ENCODE results near the gene SKA2. TPM values are rescaled to one million over a fixed set of nuclear protein-coding genes. Genes with fewer than 3 reads are reported as not detected.

The SKA2 gene
- total RNA-seq, 1 experiment from 2014 or later = 65.6 TPM

DNA sequence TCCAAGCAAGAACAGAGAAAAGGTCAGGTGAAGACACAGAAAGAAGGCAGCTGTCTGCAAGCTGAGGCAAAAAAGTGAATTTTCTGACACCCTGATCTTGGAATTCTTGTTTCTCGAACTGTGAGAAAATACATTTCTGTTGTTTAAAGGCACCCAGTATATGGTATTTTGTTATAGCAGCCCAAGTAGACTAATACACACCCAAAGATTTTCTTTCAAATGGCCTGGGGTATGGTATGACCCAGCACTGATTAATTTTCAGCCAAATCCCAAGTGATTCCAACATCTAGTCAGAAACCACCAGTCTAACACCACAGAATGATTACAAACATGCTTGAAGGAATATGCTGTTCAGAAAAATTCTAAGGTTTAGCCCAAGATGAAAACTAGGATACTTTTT, 85.1 kb downstream of the SKA2 start:
- Histone ChIP-seq H3F3A (ENCODE audit: insufficient read depth, low read depth) (peaks cover 12% of the 10 kb centered on the region), H3K4me3 (no peak overlapping the region), H2AFZ (no peak overlapping the region), H3K9me3 (ENCODE audit: insufficient read depth, low read depth) (no peaks in the 10 kb centered on the region), H3K27ac (no peak overlapping the region), H3K79me2 (ENCODE audit: low read depth) (no peaks in the 10 kb centered on the region), H3K27me3 (ENCODE audit: insufficient read depth, low read depth) (no peaks in the 10 kb centered on the region), H3K4me1 (replicated peaks; ENCODE audit: insufficient read depth) (peaks cover 10% of the 10 kb centered on the region), H3K4me2 (no peak overlapping the region), H3K9me2 (ENCODE audit: insufficient read depth) (no peaks in the 10 kb centered on the region), H3K36me3 (ENCODE audit: low read depth) (peaks cover 29% of the 10 kb centered on the region), H4K20me1 (ENCODE audit: insufficient read depth) (no peaks in the 10 kb centered on the region)
- BruUV-seq (replicated peaks) = no TSS peak
- intact Hi-C loops (cut with micrococcal nuclease; ENCODE audit: unreplicated experiment) = no loop called here
- TF ChIP-seq CTCF (conservative IDR thresholded peaks at IDR 0.05) = no peak
- no peak for TF ChIP-seq EZH2 (IDR thresholded peaks at IDR 0.05; ENCODE audit: low read depth)
- ChIA-PET POLR2A (ENCODE audit: unreplicated experiment) (interaction anchor here (0.6 kb wide), 1 partner anchor 25 kb away, joined by 6 read pairs; no protein-coding TSS in a partner anchor), CTCF (no interaction called here)
- no peak for DNase-seq

- Histone ChIP-seq H3K9me2 (ENCODE audit: insufficient read depth) (no peaks in the 10 kb centered on the region), H3F3A (ENCODE audit: insufficient read depth, low read depth) (no peaks in the 10 kb centered on the region), H3K36me3 (ENCODE audit: low read depth) (peaks cover 26% of the 10 kb centered on the region), H2AFZ (no peak overlapping the region), H3K4me1 (replicated peaks; ENCODE audit: insufficient read depth) (no peaks in the 10 kb centered on the region), H3K79me2 (ENCODE audit: low read depth) (no peaks in the 10 kb centered on the region), H3K4me3 (no peak overlapping the region), H3K27me3 (ENCODE audit: insufficient read depth, low read depth) (no peaks in the 10 kb centered on the region), H3K4me2 (no peak overlapping the region), H3K27ac (no peak overlapping the region), H4K20me1 (ENCODE audit: insufficient read depth) (no peaks in the 10 kb centered on the region), H3K9me3 (ENCODE audit: insufficient read depth, low read depth) (no peaks in the 10 kb centered on the region)
- TF ChIP-seq EZH2 (IDR thresholded peaks at IDR 0.05; ENCODE audit: low read depth) (no peak), CTCF (conservative IDR thresholded peaks at IDR 0.05) (no peak)
- no TSS peak for BruUV-seq (replicated peaks)
- ChIA-PET POLR2A (ENCODE audit: unreplicated experiment) (no interaction called here), CTCF (no interaction called here)
- no peak for DNase-seq
- intact Hi-C loops (cut with micrococcal nuclease; ENCODE audit: unreplicated experiment) = no loop called here
Observed at GRCh38 chr17:59067756-59068155, 87.2 kb downstream of the SKA2 start.

DNA sequence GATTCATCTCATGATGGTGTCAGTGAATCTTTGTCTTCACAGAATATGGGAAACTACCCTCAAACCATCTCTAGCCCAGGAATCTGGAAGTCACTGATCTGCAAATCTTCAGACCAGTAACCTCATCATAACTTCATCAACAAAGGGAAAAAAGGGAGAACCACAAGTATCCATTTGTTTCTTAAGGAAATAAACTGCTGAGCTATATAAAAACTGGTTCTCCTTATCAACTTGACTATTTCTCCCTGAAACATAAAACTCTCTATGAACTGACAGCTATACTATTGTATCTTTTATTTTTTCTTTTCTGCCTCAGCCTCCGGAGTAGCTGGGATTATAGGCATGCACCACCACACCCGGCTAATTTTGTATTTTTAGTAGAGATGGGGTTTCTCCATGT, 87.6 kb downstream of the SKA2 start:
- H2AFZ ChIP-seq = no peak overlapping the region
- H3K27ac ChIP-seq = no peak overlapping the region
- ChIA-PET POLR2A (ENCODE audit: unreplicated experiment) (no interaction called here), CTCF (no interaction called here)
- H3K4me2 ChIP-seq = no peak overlapping the region
- H3K36me3 ChIP-seq (ENCODE audit: low read depth) = peaks cover 30% of the 10 kb centered on the region
- H3K27me3 ChIP-seq (ENCODE audit: insufficient read depth, low read depth) = no peaks in the 10 kb centered on the region
- H3F3A ChIP-seq (ENCODE audit: insufficient read depth, low read depth) = no peaks in the 10 kb centered on the region
- no peaks in the 10 kb centered on the region for H4K20me1 ChIP-seq (ENCODE audit: insufficient read depth)
- no peaks in the 10 kb centered on the region for H3K9me3 ChIP-seq (ENCODE audit: insufficient read depth, low read depth)
- H3K9me2 ChIP-seq (ENCODE audit: insufficient read depth) = no peaks in the 10 kb centered on the region
- no TSS peak for BruUV-seq (replicated peaks)
- intact Hi-C loops (cut with micrococcal nuclease; ENCODE audit: unreplicated experiment) = no loop called here
- no peaks in the 10 kb centered on the region for H3K79me2 ChIP-seq (ENCODE audit: low read depth)
- H3K4me3 ChIP-seq = no peak overlapping the region
- TF ChIP-seq CTCF (conservative IDR thresholded peaks at IDR 0.05) (no peak), EZH2 (IDR thresholded peaks at IDR 0.05; ENCODE audit: low read depth) (no peak)
- no peak for DNase-seq
- no peaks in the 10 kb centered on the region for H3K4me1 ChIP-seq (replicated peaks; ENCODE audit: insufficient read depth)
